ENCODE data around the gene TFCP2. TPM values are rescaled to one million over a fixed set of nuclear protein-coding genes. Genes with fewer than 3 reads are reported as not detected.

Gene TFCP2
- total RNA-seq, 4 donors from 2014 or later: 13.5 to 21.6 (median 19.5) TPM

- TF ChIP-seq EP300 (IDR thresholded peaks at IDR 0.05) (no peak), POLR2A (IDR thresholded peaks at IDR 0.05) (no peak), CTCF (IDR thresholded peaks at IDR 0.05) (no peak)
- H3K4me1 ChIP-seq: peaks cover 0 to 6% (median 0%) of the 10 kb centered on the region in 4 donors
- DNase-seq (ENCODE audit: low spot score in 2 of 2): no peak
- no peaks in the 10 kb centered on the region for H3K9me3 ChIP-seq
- peaks cover 0 to 21% (median 6%) of the 10 kb centered on the region in 3 donors for H3K36me3 ChIP-seq
- H3K27me3 ChIP-seq: no peaks in the 10 kb centered on the region
- H3K27ac ChIP-seq: no peak overlapping the region
- H3K4me3 ChIP-seq: no peak overlapping the region
- WGBS, 2 donors: 96 to 98% methylated on average over 3 of the region's 3 CpGs
Observed at GRCh38 chr12:51139292-51139844, 33.6 kb downstream of the TFCP2 start.

DNA sequence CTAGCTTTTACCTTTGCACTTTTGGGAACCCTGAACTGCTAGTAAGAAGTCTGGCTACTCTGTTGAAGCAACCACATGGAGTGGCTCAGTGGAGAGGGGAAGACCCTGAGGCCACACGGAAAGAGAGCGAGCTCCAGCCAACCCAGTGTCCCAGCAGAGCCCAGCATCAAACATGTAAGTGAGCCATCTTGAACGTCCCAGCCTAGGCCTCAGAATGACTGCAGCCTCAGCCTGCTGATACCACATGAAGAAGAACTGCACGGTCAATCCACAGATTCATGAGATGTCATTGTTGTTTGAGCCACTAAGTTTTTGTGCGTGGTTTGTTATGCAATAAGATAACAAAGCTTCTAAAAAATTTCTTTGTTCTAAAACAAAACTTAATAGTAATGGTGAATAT, 40.2 kb downstream of the TFCP2 start:
- WGBS, 2 donors: 71 to 86% methylated on average over 5 of the region's 5 CpGs
- TF ChIP-seq POLR2A (IDR thresholded peaks at IDR 0.05): no peak
- no peak for TF ChIP-seq CTCF (IDR thresholded peaks at IDR 0.05)
- no peak for TF ChIP-seq EP300 (IDR thresholded peaks at IDR 0.05)
- Histone ChIP-seq H3K9me3 (no peaks in the 10 kb centered on the region), H3K4me3 (no peak overlapping the region), H3K36me3 (peaks cover 0 to 21% (median 2%) of the 10 kb centered on the region in 3 donors), H3K27ac (no peak overlapping the region), H3K4me1 (peaks cover 0 to 14% (median 0%) of the 10 kb centered on the region in 4 donors), H3K27me3 (no peaks in the 10 kb centered on the region)
- DNase-seq (ENCODE audit: low spot score in 2 of 2): no peak

DNA sequence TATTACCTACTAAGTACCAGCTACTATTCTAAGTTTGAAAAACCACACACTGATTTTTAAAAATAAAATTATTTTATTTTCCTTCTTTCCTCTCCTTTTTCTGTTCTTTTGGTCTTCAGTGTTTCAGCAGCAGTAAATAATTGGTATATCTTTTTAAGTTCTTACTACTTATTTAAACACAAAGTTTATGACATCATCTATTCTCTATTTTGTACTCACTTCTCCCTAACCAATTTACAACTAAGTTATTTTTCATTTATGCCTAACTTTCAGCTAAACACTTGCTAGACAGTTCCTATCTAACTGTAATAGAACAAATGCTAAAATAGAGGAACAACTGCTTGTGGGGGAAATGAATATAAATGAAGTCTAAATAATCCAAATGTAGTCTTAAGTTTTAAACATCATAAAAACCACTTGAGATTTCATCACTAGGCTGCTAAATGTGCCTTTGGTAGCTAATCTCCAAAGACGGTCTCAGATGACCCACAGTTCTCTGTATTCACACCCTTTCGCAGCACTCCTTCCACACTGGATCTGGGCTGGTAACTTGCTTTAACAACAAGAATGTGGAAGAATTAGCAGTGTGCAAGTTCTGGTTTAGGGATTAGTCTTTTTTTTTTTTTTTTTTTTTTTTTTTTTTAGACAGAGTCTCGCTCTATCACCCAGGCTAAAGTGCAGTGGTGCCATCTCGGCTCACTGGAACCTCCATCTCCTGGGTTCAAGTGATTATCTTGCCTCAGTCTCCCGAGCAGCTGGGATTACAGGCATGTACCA, 41.0 kb downstream of the TFCP2 start:
- Histone ChIP-seq H3K36me3 (peaks cover 0 to 21% (median 2%) of the 10 kb centered on the region in 3 donors), H3K27me3 (no peaks in the 10 kb centered on the region), H3K4me3 (no peak overlapping the region), H3K9me3 (no peaks in the 10 kb centered on the region), H3K27ac (no peak overlapping the region), H3K4me1 (peaks cover 0 to 15% (median 0%) of the 10 kb centered on the region in 4 donors)
- DNase-seq (ENCODE audit: low spot score in 2 of 2): no peak
- 84 to 89% methylated on average over 5 of the region's 5 CpGs for WGBS, 2 donors
- TF ChIP-seq EP300 (IDR thresholded peaks at IDR 0.05): no peak
- no peak for TF ChIP-seq CTCF (IDR thresholded peaks at IDR 0.05)
- TF ChIP-seq POLR2A (IDR thresholded peaks at IDR 0.05): no peak

- DNase-seq (ENCODE audit: low spot score in 2 of 2): no peak
- Histone ChIP-seq H3K9me3 (no peaks in the 10 kb centered on the region), H3K27ac (no peak overlapping the region), H3K4me1 (peaks cover 0 to 23% (median 0%) of the 10 kb centered on the region in 4 donors), H3K36me3 (peaks cover 0 to 25% (median 0%) of the 10 kb centered on the region in 3 donors), H3K27me3 (no peaks in the 10 kb centered on the region), H3K4me3 (no peak overlapping the region)
- 60 to 70% methylated on average over 3 of the region's 3 CpGs for WGBS, 2 donors
- TF ChIP-seq CTCF (IDR thresholded peaks at IDR 0.05) (no peak), POLR2A (IDR thresholded peaks at IDR 0.05) (no peak), EP300 (IDR thresholded peaks at IDR 0.05) (no peak)
Observed at GRCh38 chr12:51128919-51129318, 44.0 kb downstream of the TFCP2 start.

DNA sequence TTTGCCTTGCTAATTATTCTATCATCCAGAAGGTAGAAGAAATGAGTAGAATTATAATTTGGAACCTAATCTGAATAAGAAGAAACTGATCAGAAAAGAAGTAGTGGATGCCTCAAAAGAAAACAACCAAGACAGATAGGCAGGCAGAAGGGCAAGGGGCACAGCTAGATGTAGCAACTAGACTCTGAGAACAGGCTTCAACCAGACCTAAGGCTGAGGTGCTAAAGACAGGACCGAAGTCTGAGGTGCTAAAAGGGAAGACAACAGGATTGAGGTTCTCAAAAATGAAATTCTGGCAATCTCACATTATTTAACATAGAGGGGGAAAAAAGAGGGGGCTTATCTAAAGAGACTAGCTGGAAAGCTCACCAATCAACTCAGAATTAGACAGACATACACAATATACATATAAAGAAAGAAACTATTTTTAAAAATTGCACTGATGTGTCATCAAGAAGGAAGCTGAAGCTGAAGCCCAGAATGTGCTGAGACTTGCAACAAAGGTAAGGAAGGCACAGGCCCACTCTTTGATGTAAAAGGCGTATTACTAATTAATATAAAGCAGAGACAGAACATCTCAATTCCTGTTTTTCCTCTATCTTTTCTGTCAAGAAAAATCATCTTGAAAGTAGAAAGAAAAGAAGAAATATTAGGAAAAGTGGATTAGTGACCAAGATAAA, 45.7 kb downstream of the TFCP2 start:
- H3K4me1 ChIP-seq: peaks cover 0 to 21% (median 0%) of the 10 kb centered on the region in 4 donors
- no peaks in the 10 kb centered on the region for H3K27me3 ChIP-seq
- no peak overlapping the region for H3K27ac ChIP-seq
- H3K4me3 ChIP-seq: no peak overlapping the region
- no peak for TF ChIP-seq POLR2A (IDR thresholded peaks at IDR 0.05)
- TF ChIP-seq CTCF (IDR thresholded peaks at IDR 0.05): no peak
- TF ChIP-seq EP300 (IDR thresholded peaks at IDR 0.05): no peak
- no peaks in the 10 kb centered on the region for H3K9me3 ChIP-seq
- DNase-seq (ENCODE audit: low spot score in 2 of 2): no peak
- H3K36me3 ChIP-seq: peaks cover 0 to 25% (median 0%) of the 10 kb centered on the region in 3 donors
- WGBS, 2 donors: 77 to 87% methylated on average over 2 of the region's 2 CpGs
